Ovary (tissue), 9 donors: ENCODE measurements around the gene MMAB. TPM values are rescaled to one million over a fixed set of nuclear protein-coding genes. Genes with fewer than 3 reads are reported as not detected.

Source experiments
- DNase-seq, 5 donors: peaks; one replicate each; pipeline ENCODE4 v3.0.0-alpha.2; 2019 to 2020
- H3K27ac ChIP-seq, 2 donors: fragments of 200-600 bp; one replicate each; pipeline versions ENCODE4 v1.5.1 to v1.8.0; 2019 to 2022
- H3K27me3 ChIP-seq: fragments of 200-600 bp; one replicate; pipeline ENCODE4 v1.8.0; 2022
- H3K36me3 ChIP-seq: fragments of 200-600 bp; sonication (generic); one replicate; pipeline ENCODE4 v1.5.1; 2019
- H3K4me1 ChIP-seq: one replicate; pipeline ENCODE4 v1.8.1; 2013; ENCODE audit warnings: mild to moderate bottlenecking, moderate library complexity; ENCODE audit not compliant: insufficient read depth
- H3K4me3 ChIP-seq: fragments of 200-600 bp; sonication (generic); one replicate; pipeline ENCODE4 v1.5.1; 2017
- H3K9me3 ChIP-seq, 2 donors: fragments of 200-600 bp in 1 of 2; sonication (generic) in 1 of 2; one replicate each; pipeline versions ENCODE4 v1.5.1 to v1.8.1; 2013 to 2019; ENCODE audit warnings: mild to moderate bottlenecking in 1 of 2, moderate library complexity in 1 of 2
- CTCF ChIP-seq, 3 donors: fragments of 450-650 bp in 2 of 3; fragments of 200-600 bp in 1 of 3; IDR thresholded peaks; one replicate each; pipeline versions ENCODE4 v1.5.1 to v1.8.0; 2016 to 2022; ENCODE audit warnings: antibody characterized with exemption in 3 of 3, mild to moderate bottlenecking in 1 of 3
- EP300 ChIP-seq: sonication (generic); formaldehyde crosslinking; IDR thresholded peaks from one replicate; pipeline ENCODE4 v1.6.1; 2017; ENCODE audit warnings: antibody characterized with exemption
- POLR2A ChIP-seq: fragments of 450-650 bp; IDR thresholded peaks from one replicate; pipeline ENCODE4 v1.6.1; 2017; ENCODE audit warnings: antibody characterized with exemption, mild to moderate bottlenecking, moderate library complexity
- whole genome bisulfite sequencing, 3 donors: extraction: QIAGEN DNeasy Blood & Tissue Kit in 1 of 3; methylation state at CpG; one replicate each; pipeline versions ENCODE4 v1.1.5 to v1.1.7; 2013 to 2017; 5-methylcytosine and 5-hydroxymethylcytosine counted together
- intact Hi-C, 4 donors: fragments of 100-400 bp; cut with DNase I; formaldehyde crosslinking; loops; one replicate each; pipeline versions ENCODE4 v1.11.0 to v1.15.1; 2022 to 2023
- polyA plus RNA-seq, 2 donors: library from polyadenylated mRNA; stranded (reverse); fragments of 200-250 nt in 1 of 2; fragments of 350-450 nt in 1 of 2; fragmentation: Illumina TruSeq in 1 of 2; extraction: RNeasy Lipid Tissue Mini Kit (QIAGEN cat#74804) in 1 of 2; gene quantifications; one replicate each; pipeline ENCODE4 v1.2.3, GENCODE V29; 2013 to 2014
- total RNA-seq, 7 donors: library from RNA; depleted of rRNA in 2 of 7; stranded (reverse); fragments of >200 nt in 2 of 7; fragmentation: NEBNext Ultra II Directional in 3 of 7; extraction: Animal tissue kit (Norgen Biotek cat#: 25700) in 3 of 7; gene quantifications; one replicate each; pipeline versions ENCODE4 v1.1.0 to v1.2.4, GENCODE V29; 2016 to 2023
- donor health status: DM: no; HTN: no; CAD: no; lungs with moderate emphysema.
- donor health status: DM: no; HTN: no; CAD: no.
- donor health status: Bipolar disorder and iron deficiency.
- donor health status: DM: yes; HTN: yes; CAD: no.
- donor health status: DM: no; HTN: no; CAD: no.
- donor health status: DM: yes; HTN: yes; CAD: no.

The MMAB gene
- total and polyA plus RNA-seq, 9 donors: 20.2 to 94.9 (median 33.2) TPM

- WGBS, 3 donors: 46 to 70% (median 48%) methylated on average over 6 of the region's 6 CpGs
- TF ChIP-seq POLR2A (no peak), EP300 (no peak), CTCF (IDR thresholded peaks at IDR 0.05) (no peak)
- no peaks in the 10 kb centered on the region for H3K4me1 ChIP-seq
- no peaks in the 10 kb centered on the region for H3K36me3 ChIP-seq
- H3K4me3 ChIP-seq: no peak overlapping the region
- no peak for DNase-seq
- no peaks in the 10 kb centered on the region for H3K9me3 ChIP-seq
- no peak overlapping the region for H3K27ac ChIP-seq
- no peaks in the 10 kb centered on the region for H3K27me3 ChIP-seq
- intact Hi-C loops: no loop called here
Measured at GRCh38 chr12:109554761-109555160, 18.5 kb downstream of the MMAB start.

- Histone ChIP-seq H3K9me3 (no peaks in the 10 kb centered on the region), H3K27ac (no peak overlapping the region), H3K4me3 (no peak overlapping the region), H3K36me3 (no peaks in the 10 kb centered on the region), H3K4me1 (no peaks in the 10 kb centered on the region), H3K27me3 (no peaks in the 10 kb centered on the region)
- WGBS, 3 donors: 33 to 45% (median 41%) methylated on average over 16 of the region's 16 CpGs
- TF ChIP-seq EP300 (no peak), POLR2A (no peak), CTCF (IDR thresholded peaks at IDR 0.05) (no peak)
- no peak for DNase-seq
- intact Hi-C loops: no loop called here
Measured at GRCh38 chr12:109553906-109554500, 19.3 kb downstream of the MMAB start.

- intact Hi-C loops: no loop called here
Measured at GRCh38 chr12:109553483-109553882, 19.8 kb downstream of the MMAB start.

GRCh38 chr12:109552971-109553370, 20.3 kb downstream of the MMAB start:
- DNase-seq: no peak
- Histone ChIP-seq H3K4me1 (no peaks in the 10 kb centered on the region), H3K27me3 (no peaks in the 10 kb centered on the region), H3K9me3 (no peaks in the 10 kb centered on the region), H3K27ac (no peak overlapping the region), H3K36me3 (no peaks in the 10 kb centered on the region), H3K4me3 (no peak overlapping the region)
- intact Hi-C loops: no loop called here
- 20 to 38% (median 31%) methylated on average over 4 of the region's 4 CpGs for WGBS, 3 donors
- no peak for TF ChIP-seq CTCF (IDR thresholded peaks at IDR 0.05)
- no peak for TF ChIP-seq EP300
- no peak for TF ChIP-seq POLR2A

More at GRCh38 chr12:109553483-109553882, 19.8 kb downstream of the MMAB start:
- H3K4me3 ChIP-seq: no peak overlapping the region
- H3K4me1 ChIP-seq: no peaks in the 10 kb centered on the region
- 60 to 65% (median 61%) methylated on average over 7 of the region's 7 CpGs for WGBS, 3 donors
- H3K36me3 ChIP-seq: no peaks in the 10 kb centered on the region
- H3K27ac ChIP-seq: no peak overlapping the region
- H3K27me3 ChIP-seq: no peaks in the 10 kb centered on the region
- TF ChIP-seq CTCF (IDR thresholded peaks at IDR 0.05): no peak
- TF ChIP-seq POLR2A: no peak
- no peak for TF ChIP-seq EP300
- DNase-seq: no peak
- no peaks in the 10 kb centered on the region for H3K9me3 ChIP-seq
